Rectal smooth muscle tissue (tissue), 1 donor: ENCODE data around the gene CHRDL2.

Experiments used
- H3K27ac ChIP-seq: one replicate; pipeline ENCODE4 v1.7.0; 2013; ENCODE audit warnings: low read depth, low read length, inconsistent platforms
- H3K27me3 ChIP-seq: one replicate; pipeline ENCODE4 v1.7.0; 2013; ENCODE audit warnings: low read length; ENCODE audit not compliant: control insufficient read depth, insufficient read depth
- H3K36me3 ChIP-seq: one replicate; pipeline ENCODE4 v1.7.0; 2013; ENCODE audit warnings: low read length; ENCODE audit not compliant: control insufficient read depth, insufficient read depth
- H3K4me1 ChIP-seq: one replicate; pipeline ENCODE4 v1.7.0; 2013; ENCODE audit warnings: low read length; ENCODE audit not compliant: control insufficient read depth, insufficient read depth
- H3K4me3 ChIP-seq: one replicate; pipeline ENCODE4 v1.7.0; 2013; ENCODE audit warnings: low read length
- H3K9ac ChIP-seq: one replicate; pipeline ENCODE4 v1.7.0; 2013; ENCODE audit warnings: low read length

CHRDL2 gene

DNA sequence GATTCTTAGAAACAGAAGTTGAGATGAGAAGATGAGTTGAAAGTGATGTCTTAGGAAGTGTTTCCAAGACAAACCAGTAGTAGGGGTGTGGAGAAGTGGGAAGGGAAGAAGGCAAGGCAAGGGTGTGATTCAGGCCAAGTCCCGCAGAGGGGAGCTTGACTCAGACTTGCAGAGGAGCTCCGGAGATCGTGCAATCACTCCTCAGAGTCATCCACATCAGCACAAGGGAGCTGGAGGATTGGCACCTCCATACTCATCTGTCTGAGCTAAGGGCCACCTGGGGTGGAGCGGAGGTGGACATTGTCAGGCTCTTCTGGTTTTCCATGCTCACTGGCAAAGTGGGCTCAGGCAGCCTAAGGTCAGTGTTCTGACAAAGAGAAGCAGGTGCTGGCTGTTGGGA lies 44.4 kb downstream of the CHRDL2 start:
- H3K9ac ChIP-seq: no peak overlapping the region
- no peaks in the 10 kb centered on the region for H3K36me3 ChIP-seq
- H3K4me3 ChIP-seq: no peak overlapping the region
- no peaks in the 10 kb centered on the region for H3K27me3 ChIP-seq
- peaks cover 14% of the 10 kb centered on the region for H3K4me1 ChIP-seq
- H3K27ac ChIP-seq: no peak overlapping the region

DNA sequence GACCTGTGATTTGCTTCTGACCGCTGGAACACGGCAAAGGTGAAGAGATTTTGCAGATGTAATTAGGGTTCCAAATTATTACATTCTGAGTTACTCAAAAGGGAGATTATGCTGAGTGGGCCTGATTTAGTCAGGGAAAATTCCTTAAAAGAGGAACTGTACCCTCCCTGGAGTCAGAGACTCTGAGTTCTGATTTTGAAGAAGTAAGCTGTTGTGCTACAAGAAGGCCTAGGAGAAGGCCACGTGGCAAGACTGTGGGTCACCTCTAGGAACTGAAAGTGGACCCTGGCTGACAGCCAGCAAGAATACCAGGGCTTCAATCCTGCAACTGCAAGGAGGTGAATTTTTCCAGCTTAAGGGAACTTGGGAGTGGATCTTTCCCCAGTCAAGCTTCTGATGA lies 45.3 kb downstream of the CHRDL2 start:
- Histone ChIP-seq H3K4me3 (no peak overlapping the region), H3K4me1 (peaks cover 20% of the 10 kb centered on the region), H3K9ac (no peak overlapping the region), H3K36me3 (no peaks in the 10 kb centered on the region), H3K27ac (no peak overlapping the region), H3K27me3 (no peaks in the 10 kb centered on the region)

DNA sequence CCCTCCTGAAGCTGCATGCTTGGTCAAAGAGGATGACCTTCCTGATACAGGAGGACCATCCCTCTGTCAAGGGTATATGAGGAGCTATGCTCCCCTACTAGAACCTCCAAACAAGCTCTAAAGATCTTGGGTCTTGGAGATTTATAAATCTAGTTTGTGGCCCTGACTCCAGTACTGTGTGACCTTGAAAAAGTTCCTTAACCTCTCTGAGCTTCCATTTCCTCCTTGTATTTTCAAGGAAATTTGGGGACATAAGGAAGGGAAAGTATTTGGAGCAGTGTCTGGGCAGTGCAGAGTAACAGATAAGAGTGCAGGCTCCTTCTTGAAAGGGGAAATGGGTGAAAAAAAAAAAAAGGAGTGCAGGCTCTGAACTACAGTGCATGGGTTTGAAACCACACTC lies 45.9 kb downstream of the CHRDL2 start:
- H3K27ac ChIP-seq: no peak overlapping the region
- peaks cover 20% of the 10 kb centered on the region for H3K4me1 ChIP-seq
- no peak overlapping the region for H3K4me3 ChIP-seq
- no peaks in the 10 kb centered on the region for H3K27me3 ChIP-seq
- H3K36me3 ChIP-seq: no peaks in the 10 kb centered on the region
- no peak overlapping the region for H3K9ac ChIP-seq

DNA sequence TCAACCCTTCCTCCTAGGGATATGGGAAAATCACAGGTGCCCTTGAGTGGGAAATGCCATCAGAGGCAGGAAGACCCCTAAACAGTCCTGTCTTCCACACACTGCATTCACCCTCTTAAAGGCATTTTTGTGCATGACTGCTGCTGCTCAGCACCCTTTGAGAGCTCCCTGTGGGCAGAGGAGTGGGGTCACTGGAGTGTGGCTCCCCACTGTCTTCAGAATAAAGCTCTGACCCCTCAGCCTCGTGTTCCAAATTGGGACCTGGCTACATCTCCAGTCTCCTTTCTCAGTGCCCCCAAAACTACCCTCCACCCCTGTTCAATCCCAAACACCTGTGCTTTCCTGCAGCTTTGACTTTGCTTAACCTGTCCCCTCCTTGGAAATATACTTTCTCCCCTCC lies 46.6 kb downstream of the CHRDL2 start:
- Histone ChIP-seq H3K27ac (no peak overlapping the region), H3K4me3 (no peak overlapping the region), H3K27me3 (no peaks in the 10 kb centered on the region), H3K36me3 (no peaks in the 10 kb centered on the region), H3K4me1 (peaks cover 20% of the 10 kb centered on the region), H3K9ac (no peak overlapping the region)

DNA sequence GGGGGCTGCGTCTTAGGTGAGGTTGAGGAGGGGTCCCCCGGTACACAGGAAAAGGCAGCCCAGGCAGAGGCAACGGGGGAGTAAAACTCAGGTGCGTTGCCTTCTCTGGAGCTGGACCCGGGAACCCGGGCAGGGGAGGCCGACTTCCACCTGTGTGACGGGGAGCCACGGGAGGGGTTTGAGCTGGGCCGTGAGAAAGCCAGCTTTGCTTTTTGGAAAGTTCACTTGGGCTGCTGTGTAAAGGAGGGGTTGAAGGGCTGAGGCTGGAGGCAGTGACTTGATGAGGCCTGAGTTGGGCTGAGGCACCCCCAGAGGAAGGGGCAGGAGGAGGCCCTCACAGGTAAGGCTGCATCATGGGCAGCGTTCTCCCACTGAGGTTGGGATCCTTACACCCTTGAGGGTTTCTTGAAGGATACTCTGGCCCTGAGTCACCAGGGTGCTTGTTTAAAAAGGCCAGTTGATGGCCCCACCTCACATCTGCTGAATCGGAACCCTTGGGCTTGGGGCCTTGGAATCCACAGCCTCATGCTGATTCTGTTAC lies 47.2 kb downstream of the CHRDL2 start:
- Histone ChIP-seq H3K36me3 (no peaks in the 10 kb centered on the region), H3K9ac (no peak overlapping the region), H3K27me3 (no peaks in the 10 kb centered on the region), H3K4me1 (peaks cover 20% of the 10 kb centered on the region), H3K27ac (peak overlapping the region; percentile 5), H3K4me3 (peak overlapping the region; percentile 35)

DNA sequence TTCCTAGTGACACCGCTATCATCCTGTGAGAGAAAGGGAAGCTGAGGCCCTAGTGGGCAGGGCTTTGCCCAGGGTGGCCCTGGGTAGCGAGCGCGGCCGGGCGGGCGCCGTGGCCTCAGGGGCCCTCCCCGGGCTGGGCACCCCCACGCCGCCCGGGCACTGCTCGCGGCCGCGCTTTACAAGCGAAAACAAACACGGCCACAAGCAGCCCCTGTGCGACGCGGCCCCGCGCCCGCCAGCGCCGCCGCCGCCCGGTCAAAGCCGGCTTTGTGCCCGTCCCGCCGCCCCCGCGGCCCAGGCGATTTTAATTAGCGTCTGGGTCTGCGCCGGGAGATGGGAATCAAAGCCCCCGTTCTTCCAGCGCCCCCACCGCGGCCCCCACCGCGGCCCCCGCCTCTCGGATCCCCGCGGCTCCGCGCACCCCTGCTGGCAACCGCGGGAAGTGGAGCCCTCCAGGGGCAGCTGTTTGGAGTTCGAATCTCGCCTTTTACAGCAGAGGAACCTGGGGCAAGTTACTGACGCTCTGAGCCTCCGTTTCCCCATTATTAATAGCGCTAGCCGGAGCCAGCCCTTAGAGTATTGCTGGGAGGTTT lies 47.9 kb downstream of the CHRDL2 start:
- no peak overlapping the region for H3K9ac ChIP-seq
- peaks cover 20% of the 10 kb centered on the region for H3K4me1 ChIP-seq
- peak overlapping the region; percentile 52 for H3K27ac ChIP-seq
- H3K36me3 ChIP-seq: no peaks in the 10 kb centered on the region
- H3K27me3 ChIP-seq: no peaks in the 10 kb centered on the region
- peak overlapping the region; percentile 35 for H3K4me3 ChIP-seq

DNA sequence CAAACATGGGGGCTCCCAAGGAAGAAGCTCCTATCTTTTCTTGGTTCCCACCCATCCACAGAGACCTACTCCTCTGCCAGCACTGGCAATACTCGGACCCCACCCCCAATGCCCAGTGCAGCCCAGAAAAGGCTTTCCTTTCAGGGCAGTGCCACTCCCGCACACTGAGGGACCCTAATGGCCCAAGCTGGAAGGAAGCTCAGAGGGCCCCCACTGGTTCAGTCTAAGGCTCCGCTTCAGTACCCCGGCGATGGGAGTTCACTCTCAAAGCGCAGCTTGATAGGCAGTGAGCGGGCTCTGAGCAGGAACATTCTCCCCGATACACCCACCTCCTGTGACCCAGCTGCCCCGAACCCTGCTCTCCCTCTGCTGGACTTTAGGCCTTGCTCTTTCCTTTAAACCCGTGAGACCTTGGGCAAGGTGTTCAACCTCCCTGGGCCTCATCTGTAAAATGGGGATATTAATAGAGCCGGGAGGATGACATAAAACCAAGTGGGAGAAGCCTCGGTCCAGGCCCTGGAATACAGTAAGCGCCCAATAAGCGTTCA lies 48.4 kb downstream of the CHRDL2 start:
- no peaks in the 10 kb centered on the region for H3K36me3 ChIP-seq
- H3K27ac ChIP-seq: peak overlapping the region; percentile 52
- peak overlapping the region; percentile 35 for H3K4me3 ChIP-seq
- no peaks in the 10 kb centered on the region for H3K27me3 ChIP-seq
- H3K9ac ChIP-seq: no peak overlapping the region
- peaks cover 20% of the 10 kb centered on the region for H3K4me1 ChIP-seq

DNA sequence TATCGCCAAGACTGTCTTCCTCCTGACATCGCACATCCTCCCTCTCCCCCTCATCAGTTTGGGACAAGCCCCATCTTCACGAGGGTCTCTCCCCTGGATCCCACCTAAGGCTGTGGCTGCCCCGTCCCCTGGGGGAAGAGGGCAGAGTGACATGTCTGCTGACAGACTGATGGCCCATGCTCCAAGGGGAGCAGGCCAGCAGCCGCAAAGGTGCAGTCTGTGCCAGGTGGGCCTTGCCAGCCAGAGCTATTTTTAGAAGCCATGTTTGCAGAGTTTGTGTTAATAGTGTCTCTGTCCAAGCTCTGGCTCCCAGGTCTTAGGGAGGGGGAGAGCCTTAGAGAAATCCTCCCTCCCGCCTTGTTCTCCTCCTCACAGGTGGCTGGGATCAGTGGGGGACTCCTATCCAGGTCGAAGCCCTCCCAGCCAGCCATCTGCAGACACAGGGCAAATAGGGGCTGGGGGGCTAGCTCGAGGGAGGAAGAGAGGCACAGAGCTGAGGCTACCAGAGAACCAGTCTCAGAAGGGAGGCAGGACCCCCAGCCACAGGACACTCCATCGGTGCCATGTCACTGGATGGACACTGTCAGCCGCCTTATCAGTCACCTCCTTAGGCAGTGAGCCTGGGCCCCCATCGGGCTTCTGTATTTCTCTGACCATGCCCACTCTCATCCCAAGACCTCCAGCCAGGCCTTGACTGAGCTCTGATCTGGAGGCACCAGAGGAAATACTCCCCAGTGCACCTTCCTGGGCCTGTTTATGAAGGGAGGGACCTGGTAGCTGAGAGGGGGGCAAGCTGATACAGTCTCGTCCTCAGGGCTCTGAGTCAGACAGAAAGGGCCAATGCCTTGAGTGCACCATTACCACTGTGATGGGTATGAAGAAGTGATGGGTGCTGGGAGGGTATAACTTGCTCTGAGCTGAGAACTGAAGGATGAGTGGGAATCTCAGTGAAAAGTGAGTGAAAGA lies 49.3 kb downstream of the CHRDL2 start:
- no peak overlapping the region for H3K4me3 ChIP-seq
- peaks cover 20% of the 10 kb centered on the region for H3K4me1 ChIP-seq
- peak overlapping the region; percentile 56 for H3K27ac ChIP-seq
- H3K27me3 ChIP-seq: no peaks in the 10 kb centered on the region
- no peak overlapping the region for H3K9ac ChIP-seq
- no peaks in the 10 kb centered on the region for H3K36me3 ChIP-seq

DNA sequence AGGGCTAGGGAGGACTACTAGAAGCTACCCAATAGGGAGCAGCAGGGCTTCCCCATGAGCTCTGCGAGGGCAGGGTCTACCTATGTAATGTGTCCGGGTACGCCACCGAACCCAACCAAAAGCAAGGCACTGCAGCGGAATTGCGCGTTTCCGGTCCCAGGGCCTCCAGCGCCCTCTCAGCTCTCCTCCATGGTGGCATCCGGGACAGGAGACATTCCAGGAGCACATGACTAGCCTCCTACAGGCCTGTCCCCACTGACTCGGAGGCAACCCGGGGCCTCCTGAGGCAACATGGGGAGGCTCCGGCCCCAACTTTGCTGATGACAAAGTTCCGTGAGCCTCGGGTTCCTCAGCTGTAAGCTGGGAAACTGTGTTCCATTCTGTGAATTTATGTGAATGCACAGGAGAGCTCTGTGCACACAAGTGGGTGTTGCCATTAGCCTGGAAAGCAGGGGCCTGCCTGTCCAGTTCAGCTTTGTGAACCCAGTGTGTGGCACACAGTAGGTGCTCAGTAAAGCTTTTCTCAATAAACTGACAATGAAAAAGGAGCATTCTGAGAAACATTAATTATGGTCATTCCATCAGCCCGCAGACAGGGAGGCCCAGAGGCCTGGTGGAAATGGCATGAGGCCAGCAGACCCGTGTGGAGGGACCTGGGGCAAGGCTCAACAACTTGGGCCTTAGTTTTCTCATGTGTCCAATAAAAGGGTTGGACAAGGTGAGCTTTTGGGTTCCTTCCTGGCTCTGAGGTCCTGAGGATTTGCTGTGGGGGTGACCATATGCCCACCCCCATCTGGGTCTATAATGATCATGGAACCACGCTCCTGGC lies 50.3 kb downstream of the CHRDL2 start:
- H3K9ac ChIP-seq: no peak overlapping the region
- H3K36me3 ChIP-seq: no peaks in the 10 kb centered on the region
- no peaks in the 10 kb centered on the region for H3K27me3 ChIP-seq
- H3K27ac ChIP-seq: peak overlapping the region; percentile 56
- H3K4me1 ChIP-seq: peaks cover 20% of the 10 kb centered on the region
- no peak overlapping the region for H3K4me3 ChIP-seq

DNA sequence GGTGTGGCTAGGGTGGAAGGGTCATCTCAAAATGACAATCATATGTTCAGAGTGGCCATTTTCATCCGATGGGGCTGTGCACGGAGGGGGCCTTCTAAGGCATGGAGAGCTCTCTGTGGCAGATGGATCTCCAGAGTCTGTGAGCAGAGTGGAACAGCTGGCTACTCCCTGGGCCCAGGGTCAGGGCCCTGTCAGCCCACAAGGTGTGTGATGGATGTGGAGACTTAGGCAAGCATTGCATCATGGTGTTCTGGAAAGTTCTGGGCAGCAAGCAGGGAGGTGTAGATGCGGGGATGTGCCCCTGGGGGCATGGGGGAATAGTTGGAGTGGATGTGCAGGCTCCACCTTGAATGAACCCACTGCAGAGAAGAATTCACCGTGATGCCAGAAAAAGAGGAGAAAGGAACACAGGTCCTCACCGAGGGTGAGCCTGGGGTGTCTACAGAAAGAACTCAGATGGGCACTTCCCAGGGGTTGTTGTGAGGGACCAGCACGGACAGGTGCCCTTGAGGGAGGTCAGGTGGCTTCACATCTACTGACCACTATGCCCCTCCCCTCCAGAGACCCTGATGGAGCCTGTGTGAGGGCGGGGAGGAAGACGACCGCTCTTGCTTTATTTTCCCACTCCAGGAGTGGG lies 51.1 kb downstream of the CHRDL2 start:
- no peaks in the 10 kb centered on the region for H3K36me3 ChIP-seq
- H3K4me1 ChIP-seq: peaks cover 20% of the 10 kb centered on the region
- H3K9ac ChIP-seq: no peak overlapping the region
- no peak overlapping the region for H3K27ac ChIP-seq
- no peak overlapping the region for H3K4me3 ChIP-seq
- no peaks in the 10 kb centered on the region for H3K27me3 ChIP-seq

DNA sequence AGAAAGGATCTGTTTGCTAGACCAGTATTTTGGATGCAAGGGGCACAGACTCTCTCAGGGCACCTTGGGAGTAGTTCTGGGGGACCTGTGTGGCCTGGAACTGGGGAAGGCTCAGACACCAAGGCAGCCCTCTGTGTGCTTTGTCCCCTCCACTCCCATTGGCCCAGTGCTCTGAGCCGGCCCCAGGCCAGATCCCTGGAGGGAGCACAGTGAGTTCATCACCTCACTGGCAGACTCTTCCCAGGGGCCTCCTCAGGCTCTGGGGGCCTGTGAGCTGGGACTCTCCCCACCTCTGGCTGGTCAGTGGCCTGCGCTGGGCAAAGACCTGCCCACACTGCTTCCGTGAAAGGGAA lies 51.7 kb downstream of the CHRDL2 start:
- Histone ChIP-seq H3K27ac (no peak overlapping the region), H3K9ac (no peak overlapping the region), H3K4me3 (no peak overlapping the region), H3K4me1 (peaks cover 20% of the 10 kb centered on the region), H3K27me3 (no peaks in the 10 kb centered on the region), H3K36me3 (no peaks in the 10 kb centered on the region)
